GM12864 (cell line): ENCODE data around the gene DNAJA4.
A peak's percentile ranks its signal among the peaks of the same experiment; 100 is the strongest.

Source experiments
- DNase-seq: peaks from one replicate; pipeline ENCODE4 v3.0.0-alpha.2; 2011; ENCODE audit warnings: low read depth
- H3K4me3 ChIP-seq: 2 replicates; pipeline ENCODE4 v1.5.1; 2011; ENCODE audit warnings: mild to moderate bottlenecking, low read depth, low read length, control low read depth
- TF ChIP-seq, protein P1 (sequence below): IDR thresholded peaks from 2 replicates; pipeline ENCODE4 v1.5.1; 2011; ENCODE audit warnings: low read depth, mild to moderate bottlenecking, moderate library complexity, low read length, control low read depth, inconsistent platforms; ENCODE audit errors: missing control alignments

The DNAJA4 gene

DNA sequence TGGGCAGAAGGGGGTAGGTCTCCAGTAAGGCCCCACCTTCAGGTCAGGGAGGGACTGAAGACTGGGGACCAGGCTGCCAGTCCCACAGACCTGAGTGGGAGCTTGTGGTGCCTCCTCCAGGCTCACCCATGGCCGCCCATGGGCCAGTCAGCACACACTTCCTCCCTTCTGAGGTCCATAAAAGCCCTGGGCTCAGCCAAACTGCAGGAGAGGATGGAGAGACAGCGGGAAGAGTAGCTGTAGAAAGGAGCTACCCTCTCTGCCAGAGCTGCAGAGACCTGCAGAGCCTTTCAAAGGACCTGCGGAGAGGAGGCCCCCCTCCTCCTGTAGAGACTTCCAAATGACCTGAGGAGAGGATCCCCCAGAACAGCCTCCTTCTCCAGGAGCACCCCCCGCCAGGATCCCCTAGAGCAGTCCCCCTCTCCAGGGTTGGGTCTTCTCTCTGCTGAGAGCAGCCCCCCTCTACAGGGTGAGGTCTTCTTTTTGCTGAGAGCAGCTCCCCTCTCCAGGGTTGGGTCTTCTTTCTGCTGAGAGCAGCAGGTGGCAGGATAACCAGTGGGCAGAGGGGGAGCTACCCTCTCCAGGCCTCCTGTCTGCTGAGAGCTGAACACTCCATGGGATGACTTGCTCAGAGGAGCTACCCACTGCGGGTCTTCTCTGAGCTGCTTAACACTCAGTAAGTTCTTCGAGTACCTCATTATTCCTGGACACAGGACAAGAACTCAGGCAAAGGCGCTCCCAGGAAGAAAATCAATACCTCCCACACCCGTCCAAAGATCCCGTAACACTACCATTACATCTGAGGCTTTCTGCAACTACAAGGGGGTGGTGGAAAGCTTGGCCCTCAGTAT, 40.1 kb downstream of the DNAJA4 start:
- DNase-seq: no peak
- H3K4me3 ChIP-seq: no peak overlapping the region
- TF ChIP-seq, protein P1, sequence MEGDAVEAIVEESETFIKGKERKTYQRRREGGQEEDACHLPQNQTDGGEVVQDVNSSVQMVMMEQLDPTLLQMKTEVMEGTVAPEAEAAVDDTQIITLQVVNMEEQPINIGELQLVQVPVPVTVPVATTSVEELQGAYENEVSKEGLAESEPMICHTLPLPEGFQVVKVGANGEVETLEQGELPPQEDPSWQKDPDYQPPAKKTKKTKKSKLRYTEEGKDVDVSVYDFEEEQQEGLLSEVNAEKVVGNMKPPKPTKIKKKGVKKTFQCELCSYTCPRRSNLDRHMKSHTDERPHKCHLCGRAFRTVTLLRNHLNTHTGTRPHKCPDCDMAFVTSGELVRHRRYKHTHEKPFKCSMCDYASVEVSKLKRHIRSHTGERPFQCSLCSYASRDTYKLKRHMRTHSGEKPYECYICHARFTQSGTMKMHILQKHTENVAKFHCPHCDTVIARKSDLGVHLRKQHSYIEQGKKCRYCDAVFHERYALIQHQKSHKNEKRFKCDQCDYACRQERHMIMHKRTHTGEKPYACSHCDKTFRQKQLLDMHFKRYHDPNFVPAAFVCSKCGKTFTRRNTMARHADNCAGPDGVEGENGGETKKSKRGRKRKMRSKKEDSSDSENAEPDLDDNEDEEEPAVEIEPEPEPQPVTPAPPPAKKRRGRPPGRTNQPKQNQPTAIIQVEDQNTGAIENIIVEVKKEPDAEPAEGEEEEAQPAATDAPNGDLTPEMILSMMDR: no peak

DNA sequence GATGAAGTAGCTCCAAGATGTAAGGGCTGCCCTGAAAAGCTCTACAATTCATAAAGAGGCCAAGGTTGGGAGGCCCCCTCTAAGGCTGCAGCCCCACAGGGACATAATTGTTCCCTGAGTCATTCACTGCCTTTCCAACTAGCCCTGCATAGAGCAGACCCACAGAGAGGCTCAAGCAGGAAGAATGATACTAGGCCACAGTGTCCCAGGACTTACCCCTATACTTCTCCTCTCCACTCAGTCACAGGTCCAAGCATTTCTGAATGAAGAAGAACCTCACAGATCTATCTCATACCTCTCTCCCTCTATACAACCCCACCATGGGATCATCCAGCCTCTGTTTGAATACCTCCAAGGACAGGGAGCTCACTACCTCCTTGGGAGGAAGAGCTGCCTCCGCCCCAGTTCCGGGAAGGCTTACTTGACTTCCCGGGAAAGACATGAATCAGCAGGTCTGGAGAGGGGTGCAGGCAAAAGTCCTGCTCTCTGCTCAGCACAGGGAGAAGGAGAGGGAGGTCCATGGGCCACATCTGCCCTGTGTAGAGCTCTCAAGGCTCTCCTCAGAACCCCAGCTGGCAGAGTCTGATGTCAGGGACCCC, 41.9 kb downstream of the DNAJA4 start:
- no peak overlapping the region for H3K4me3 ChIP-seq
- TF ChIP-seq, protein P1: no peak
- no peak for DNase-seq

DNA sequence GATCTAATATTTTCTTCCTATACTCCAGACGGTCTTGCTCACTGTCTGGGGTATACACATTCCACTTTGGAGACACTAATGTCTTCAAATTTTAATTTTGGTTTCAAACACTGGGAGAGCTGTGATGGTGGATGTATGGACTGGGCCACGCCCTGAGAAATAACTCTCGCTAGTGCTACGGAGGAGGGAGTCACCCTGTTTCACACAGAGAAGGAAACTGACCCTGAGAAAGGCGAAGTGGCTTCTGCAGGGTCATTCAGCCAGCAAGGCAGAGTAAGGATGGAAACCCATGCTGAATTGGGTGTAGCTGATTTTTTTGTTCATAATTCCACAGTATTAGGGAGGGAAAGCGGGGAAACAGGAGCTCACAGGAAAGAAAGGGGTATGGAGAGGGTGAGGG, 43.6 kb downstream of the DNAJA4 start:
- no peak for DNase-seq
- H3K4me3 ChIP-seq: no peak overlapping the region
- TF ChIP-seq, protein P1: no peak

DNA sequence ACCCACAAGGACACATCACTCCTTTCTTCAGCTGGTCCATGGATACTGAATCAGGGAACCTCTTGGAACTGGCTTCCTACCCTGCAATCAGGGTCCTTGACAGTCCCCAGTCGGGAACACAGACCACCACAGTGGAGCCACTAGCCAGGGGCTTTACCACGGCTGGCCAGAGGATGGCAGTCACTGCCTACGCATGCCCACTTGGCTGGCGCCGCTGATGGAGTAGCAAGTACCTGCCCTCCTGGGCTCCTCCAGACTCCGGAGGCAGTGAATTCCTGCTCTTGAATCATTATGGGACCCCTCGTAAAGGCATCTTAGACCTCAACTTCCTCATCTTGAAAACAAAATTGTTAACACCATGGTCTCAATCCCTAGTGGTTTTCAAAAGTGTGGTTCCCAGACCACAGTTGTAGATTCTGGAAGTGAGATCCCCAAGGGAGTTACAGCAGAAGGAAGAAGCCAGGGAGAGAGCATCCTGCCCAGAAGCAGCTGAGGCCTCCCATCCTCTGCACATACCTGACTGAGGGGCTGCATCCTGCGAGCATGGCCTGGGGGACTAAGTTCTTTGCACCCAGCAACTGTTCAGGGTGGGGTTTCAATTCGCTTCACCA, 44.2 kb downstream of the DNAJA4 start:
- DNase-seq: no peak
- TF ChIP-seq, protein P1: peak; percentile 93
- no peak overlapping the region for H3K4me3 ChIP-seq

DNA sequence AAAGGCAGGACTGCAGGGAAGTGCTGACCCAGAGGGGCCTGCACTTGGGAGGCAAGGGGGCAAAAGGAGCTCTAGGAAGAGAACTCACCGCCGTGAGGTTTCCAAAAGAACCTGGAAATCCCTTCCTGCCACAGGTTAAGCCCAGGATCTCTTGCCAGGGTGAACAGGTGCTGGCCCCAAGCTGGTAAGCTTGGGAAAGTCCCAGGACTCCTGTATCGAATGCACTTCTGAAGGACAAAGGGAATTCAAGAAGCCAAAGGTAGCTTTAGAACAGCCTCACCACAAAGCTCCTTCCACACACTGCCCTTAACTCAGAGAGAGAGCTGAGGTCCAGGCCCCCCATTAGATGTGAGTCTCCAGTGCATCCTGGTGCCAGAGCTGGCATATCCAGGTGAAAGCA, 46.9 kb downstream of the DNAJA4 start:
- no peak overlapping the region for H3K4me3 ChIP-seq
- DNase-seq: no peak
- TF ChIP-seq, protein P1: no peak

DNA sequence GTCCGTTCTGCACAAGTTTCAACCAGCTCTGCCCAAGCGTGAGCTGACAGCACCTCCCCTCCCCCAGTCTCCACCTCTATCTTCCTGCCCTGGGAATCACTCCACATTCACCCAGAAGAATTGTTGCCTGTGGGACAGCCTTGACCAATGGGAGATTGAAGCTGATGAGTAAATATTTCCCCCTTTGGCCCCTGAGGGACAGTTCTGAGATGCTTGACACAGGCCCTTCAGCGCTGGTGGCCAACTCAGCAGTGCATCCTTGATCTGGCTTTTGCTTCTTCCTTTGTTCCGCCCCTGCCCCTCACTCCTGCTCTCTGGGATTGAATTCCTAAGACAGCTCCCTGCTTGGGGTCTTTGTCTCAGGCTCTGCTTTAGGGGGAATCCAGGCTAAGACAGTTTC, 48.2 kb downstream of the DNAJA4 start:
- DNase-seq: no peak
- TF ChIP-seq, protein P1: no peak
- no peak overlapping the region for H3K4me3 ChIP-seq

DNA sequence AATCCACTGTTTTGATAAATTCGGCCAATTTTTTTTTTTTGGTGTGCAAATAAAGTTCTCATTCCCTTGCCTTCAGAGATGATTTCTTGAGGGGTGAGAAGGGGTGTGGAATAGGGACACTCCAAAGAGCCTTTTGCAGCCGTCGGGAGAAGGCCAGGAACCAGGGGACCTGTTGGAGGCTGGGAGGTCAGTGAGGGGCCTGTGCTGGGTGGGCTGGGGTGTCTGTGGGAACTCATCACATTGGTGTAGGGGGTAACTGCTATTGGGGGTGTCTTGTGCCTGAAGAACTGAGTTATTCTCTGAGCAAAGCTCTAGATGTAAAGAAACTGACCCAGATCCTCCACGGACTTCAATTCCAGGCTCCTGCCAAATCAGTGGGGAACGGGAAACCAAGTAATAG, 48.6 kb downstream of the DNAJA4 start:
- H3K4me3 ChIP-seq: no peak overlapping the region
- no peak for DNase-seq
- TF ChIP-seq, protein P1: no peak
